ENCODE data around the gene PLPPR1. TPM values are rescaled to one million over a fixed set of nuclear protein-coding genes. Genes with fewer than 3 reads are reported as not detected.

PLPPR1 gene
- total RNA-seq, 1 experiment from 2014 or later = not detected

GRCh38 chr9:101324245-101324804, 295.8 kb downstream of the PLPPR1 start:
- no peak for ATAC-seq
- no TSS peak for BruUV-seq (replicated peaks)
- CTCF ChIA-PET = interaction anchor here (1.3 kb wide), 1 partner anchor 13 kb away, joined by 4 read pairs; no protein-coding TSS in a partner anchor

GRCh38 chr9:101325053-101325452, 296.5 kb downstream of the PLPPR1 start:
- BruUV-seq (replicated peaks) = no TSS peak
- H3K9me2 ChIP-seq (ENCODE audit: insufficient read depth) = no peaks in the 10 kb centered on the region

More at GRCh38 chr9:101324245-101324804, 295.8 kb downstream of the PLPPR1 start:
- H3K27ac ChIP-seq (ENCODE audit: low read depth, low read length) = no peak overlapping the region
- no peaks in the 10 kb centered on the region for H3K9me3 ChIP-seq (ENCODE audit: control insufficient read depth in 1 of 2, insufficient read depth in 1 of 2, low read depth in 1 of 2, low read length in 2 of 2)
- H3K27me3 ChIP-seq (ENCODE audit: insufficient read depth, low read length) = no peaks in the 10 kb centered on the region
- H3K79me2 ChIP-seq (ENCODE audit: insufficient read depth, low read length) = no peaks in the 10 kb centered on the region
- no peaks in the 10 kb centered on the region for H3K4me1 ChIP-seq (ENCODE audit: control insufficient read depth in 1 of 2, insufficient read depth in 2 of 2, low read length in 2 of 2)
- DNase-seq (ENCODE audit: low read depth, low spot score) = no peak
- H3K36me3 ChIP-seq (ENCODE audit: control insufficient read depth in 1 of 2, insufficient read depth in 2 of 2, low read length in 2 of 2) = no peaks in the 10 kb centered on the region
- H2AFZ ChIP-seq (ENCODE audit: low read depth, low read length, poor library complexity, severe bottlenecking) = no peak overlapping the region
- no peak for TF ChIP-seq CTCF (IDR thresholded peaks at IDR 0.05 in 2 of 3, conservative IDR thresholded peaks at IDR 0.05 in 1 of 3; ENCODE audit: borderline replicate concordance in 1 of 3, insufficient read depth in 1 of 3, low read depth in 2 of 3, low read length in 2 of 3)
- TF ChIP-seq FOSL1 (IDR thresholded peaks at IDR 0.05; ENCODE audit: low read depth) = no peak
- TF ChIP-seq ZNF274 (IDR thresholded peaks at IDR 0.05; ENCODE audit: low read depth, low read length) = no peak
- RAD21 ChIA-PET (ENCODE audit: low non-redundant PET in 1 of 2, low total read pairs in 2 of 2, uncharacterized antibody in 2 of 2, unreplicated experiment in 2 of 2) = no interaction called here
- intact Hi-C loops (cut with micrococcal nuclease) = no loop called here
- no peaks in the 10 kb centered on the region for H3K9me2 ChIP-seq (ENCODE audit: insufficient read depth)
- H3K4me2 ChIP-seq (ENCODE audit: low read length) = no peak overlapping the region
- H3K9ac ChIP-seq (ENCODE audit: low read length) = no peak overlapping the region
- POLR2A ChIA-PET = no interaction called here
- H3K4me3 ChIP-seq (replicated peaks in 1 of 2; ENCODE audit: low read depth in 1 of 2, low read length in 2 of 2) = no peak overlapping the region
- no peaks in the 10 kb centered on the region for H4K20me1 ChIP-seq (ENCODE audit: insufficient read depth)

More at GRCh38 chr9:101325053-101325452, 296.5 kb downstream of the PLPPR1 start:
- Histone ChIP-seq H2AFZ (ENCODE audit: low read depth, low read length, poor library complexity, severe bottlenecking) (no peak overlapping the region), H3K9me3 (ENCODE audit: control insufficient read depth in 1 of 2, insufficient read depth in 1 of 2, low read depth in 1 of 2, low read length in 2 of 2) (no peaks in the 10 kb centered on the region), H3K4me3 (replicated peaks in 1 of 2; ENCODE audit: low read depth in 1 of 2, low read length in 2 of 2) (no peak overlapping the region), H3K79me2 (ENCODE audit: insufficient read depth, low read length) (no peaks in the 10 kb centered on the region), H3K9ac (ENCODE audit: low read length) (no peak overlapping the region), H3K27me3 (ENCODE audit: insufficient read depth, low read length) (no peaks in the 10 kb centered on the region), H4K20me1 (ENCODE audit: insufficient read depth) (no peaks in the 10 kb centered on the region), H3K4me1 (ENCODE audit: control insufficient read depth in 1 of 2, insufficient read depth in 2 of 2, low read length in 2 of 2) (no peaks in the 10 kb centered on the region), H3K27ac (ENCODE audit: low read depth, low read length) (no peak overlapping the region), H3K4me2 (ENCODE audit: low read length) (no peak overlapping the region), H3K36me3 (ENCODE audit: control insufficient read depth in 1 of 2, insufficient read depth in 2 of 2, low read length in 2 of 2) (no peaks in the 10 kb centered on the region)
- TF ChIP-seq RAD21 (IDR thresholded peaks at IDR 0.05; ENCODE audit: low read depth) = no peak
- no peak for TF ChIP-seq SIN3A (IDR thresholded peaks at IDR 0.05; ENCODE audit: low read depth)
- no peak for TF ChIP-seq SP1 (IDR thresholded peaks at IDR 0.05; ENCODE audit: low read depth)
- ChIA-PET RAD21 (ENCODE audit: low non-redundant PET in 1 of 2, low total read pairs in 2 of 2, uncharacterized antibody in 2 of 2, unreplicated experiment in 2 of 2) (no interaction called here), POLR2A (no interaction called here), CTCF (interaction anchor here (2.1 kb wide), 1 partner anchor 13 kb away, joined by 6 read pairs; no protein-coding TSS in a partner anchor)
- no peak for ATAC-seq
- DNase-seq (ENCODE audit: low read depth, low spot score) = no peak
- intact Hi-C loops (cut with micrococcal nuclease) = no loop called here
